ENCODE results near the gene PDIA4.
"Not testable (repeated sequence)": the region's sequence is repeated elsewhere in the genome, so short reads cannot be mapped to it uniquely, and the experiment has no call there.

Gene PDIA4

GRCh38 chr7:149036676-149037075, 8.4 kb upstream of the PDIA4 start:
- DNase-seq (ENCODE audit: low spot score), result no peak

- no peak for DNase-seq (ENCODE audit: low spot score)
These were observed 3.1 kb upstream of the PDIA4 start for GRCh38 chr7:149031353-149031910.

- DNase-seq (ENCODE audit: low spot score), result not testable (repeated sequence)
These were observed 2.1 kb upstream of the PDIA4 start for GRCh38 chr7:149030439-149030838.

- peak; percentile 18 for DNase-seq (ENCODE audit: low spot score)
These were observed 527 bp downstream of the PDIA4 start for GRCh38 chr7:149027611-149028345.

GRCh38 chr7:149027055-149027454, 1.2 kb downstream of the PDIA4 start:
- DNase-seq (ENCODE audit: low spot score), result no peak

GRCh38 chr7:149023662-149024061, 4.6 kb downstream of the PDIA4 start:
- no peak for DNase-seq (ENCODE audit: low spot score)

GRCh38 chr7:149022756-149023360, 5.4 kb downstream of the PDIA4 start:
- no peak for DNase-seq (ENCODE audit: low spot score)

GRCh38 chr7:149021725-149022062, 6.6 kb downstream of the PDIA4 start:
- DNase-seq (ENCODE audit: low spot score), result no peak

- DNase-seq (ENCODE audit: low spot score), result no peak
These were observed 7.8 kb downstream of the PDIA4 start for GRCh38 chr7:149020483-149020882.

- DNase-seq (ENCODE audit: low spot score), result no peak
These were observed 11.4 kb downstream of the PDIA4 start for GRCh38 chr7:149016876-149017275.

- DNase-seq (ENCODE audit: low spot score), result no peak
These were observed 14.0 kb downstream of the PDIA4 start for GRCh38 chr7:149014309-149014708.

- DNase-seq (ENCODE audit: low spot score), result no peak
These were observed 14.4 kb downstream of the PDIA4 start for GRCh38 chr7:149013876-149014275.

GRCh38 chr7:149012730-149013129, 15.6 kb downstream of the PDIA4 start:
- not testable (repeated sequence) for DNase-seq (ENCODE audit: low spot score)

GRCh38 chr7:149011491-149011890, 16.8 kb downstream of the PDIA4 start:
- DNase-seq (ENCODE audit: low spot score), result no peak

GRCh38 chr7:149010451-149010850, 17.9 kb downstream of the PDIA4 start:
- DNase-seq (ENCODE audit: low spot score), result no peak

- no peak for DNase-seq (ENCODE audit: low spot score)
These were observed 18.8 kb downstream of the PDIA4 start for GRCh38 chr7:149009527-149009926.

- DNase-seq (ENCODE audit: low spot score), result no peak
These were observed 20.7 kb downstream of the PDIA4 start for GRCh38 chr7:149007611-149008010.

- no peak for DNase-seq (ENCODE audit: low spot score)
These were observed 21.2 kb downstream of the PDIA4 start for GRCh38 chr7:149007146-149007545.

- DNase-seq (ENCODE audit: low spot score), result no peak
These were observed 22.0 kb downstream of the PDIA4 start for GRCh38 chr7:149006345-149006725.

GRCh38 chr7:149005427-149006344, 22.6 kb downstream of the PDIA4 start:
- DNase-seq (ENCODE audit: low spot score), result peak; percentile 71

GRCh38 chr7:149004405-149005370, 23.6 kb downstream of the PDIA4 start:
- no peak for DNase-seq (ENCODE audit: low spot score)

Measured in AG08395 (cell line).